C1 segment of cervical spinal cord (tissue), 14 donors: ENCODE results near the gene NUP160.
"Not testable (repeated sequence)": the region's sequence is repeated elsewhere in the genome, so short reads cannot be mapped to it uniquely, and the experiment has no call there.

Experiments
- DNase-seq, 14 donors: peaks; one replicate each; lab custom pipeline; 2025; lab: John Stamatoyannopoulos, UW

NUP160 gene

DNA sequence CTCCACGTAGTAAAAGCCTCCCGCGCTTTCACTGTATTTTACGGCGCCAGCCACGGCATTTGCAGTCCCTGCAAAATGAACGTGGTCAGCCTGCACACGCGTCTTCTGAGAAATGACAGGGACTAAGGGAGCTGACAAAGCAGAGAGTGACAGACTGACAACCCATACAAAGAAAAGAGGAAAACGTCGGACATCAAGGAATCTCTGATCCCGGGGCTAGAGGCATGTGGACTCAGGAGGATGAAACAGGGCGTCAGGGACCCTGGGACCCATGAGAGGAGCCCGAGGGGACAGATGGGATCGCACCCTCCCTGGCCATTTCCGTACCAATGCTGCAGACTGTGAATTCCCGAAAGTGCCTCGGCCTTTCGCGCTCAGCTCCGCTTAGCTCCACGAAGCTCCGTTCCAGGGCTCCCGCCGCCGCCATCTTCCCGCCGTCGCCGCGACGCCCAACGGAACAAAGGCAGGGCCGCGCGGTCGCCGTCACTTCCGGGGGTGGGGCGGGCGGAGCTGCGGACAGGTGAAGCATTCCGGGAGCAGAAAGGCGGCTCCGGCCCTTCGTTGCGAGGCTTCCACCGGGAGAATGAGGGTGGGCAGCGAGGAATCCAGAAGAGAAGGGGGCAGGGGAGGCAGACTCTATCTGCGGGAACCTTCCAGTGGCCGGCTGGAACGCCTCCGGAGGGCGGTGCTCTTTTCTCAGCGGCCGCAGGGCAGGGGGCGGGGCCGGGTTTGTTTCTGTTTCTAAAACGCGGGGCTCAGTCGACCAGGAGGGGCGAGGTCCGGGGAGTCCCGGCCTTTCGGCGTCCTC is at the start of gene NUP160:
Gene NUP160 (minus strand): TSS at position 459 of the 808 bp plus-strand sequence. CDS start 32 bp downstream, at position 427.
- peak; percentile 12 to 89 (median 78) for DNase-seq

DNA sequence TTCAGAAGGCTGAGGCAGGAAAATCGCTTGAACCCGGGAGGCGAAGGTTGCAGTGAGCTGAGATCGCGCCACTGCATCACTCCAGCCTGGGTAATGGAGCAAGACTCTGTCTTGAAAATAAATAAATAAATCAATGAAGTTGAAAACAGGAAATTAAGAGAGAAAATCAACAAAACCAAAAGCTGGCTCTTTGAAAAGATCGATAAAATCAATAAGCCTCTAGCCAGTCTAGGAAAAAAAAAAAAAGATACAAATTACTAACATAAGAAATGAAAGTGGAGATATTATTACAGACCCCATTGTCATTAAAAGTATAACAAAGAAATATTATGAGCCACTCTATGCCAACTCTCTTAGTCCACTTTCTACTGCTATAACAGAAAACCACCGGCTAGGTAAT is 48.0 kb upstream of the NUP160 start:
- no peak for DNase-seq

DNA sequence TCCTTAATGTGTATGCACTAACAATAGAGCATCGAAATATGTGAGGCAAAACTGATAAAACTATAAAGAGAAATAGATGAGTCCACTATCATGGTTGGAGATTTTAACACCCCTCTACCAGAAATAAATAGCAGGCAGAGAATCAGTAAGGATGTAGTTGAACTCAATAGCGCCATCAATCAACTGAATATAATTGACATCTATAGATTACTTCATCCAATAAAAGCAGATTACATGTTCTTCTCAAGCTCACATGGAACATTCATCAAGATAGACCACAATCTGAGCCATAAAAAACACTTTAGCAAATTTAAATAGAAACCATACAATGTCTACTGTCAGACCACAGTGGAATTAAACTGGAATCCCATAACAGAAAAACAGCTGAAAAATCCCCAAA is 46.9 kb upstream of the NUP160 start:
- DNase-seq, result no peak

DNA sequence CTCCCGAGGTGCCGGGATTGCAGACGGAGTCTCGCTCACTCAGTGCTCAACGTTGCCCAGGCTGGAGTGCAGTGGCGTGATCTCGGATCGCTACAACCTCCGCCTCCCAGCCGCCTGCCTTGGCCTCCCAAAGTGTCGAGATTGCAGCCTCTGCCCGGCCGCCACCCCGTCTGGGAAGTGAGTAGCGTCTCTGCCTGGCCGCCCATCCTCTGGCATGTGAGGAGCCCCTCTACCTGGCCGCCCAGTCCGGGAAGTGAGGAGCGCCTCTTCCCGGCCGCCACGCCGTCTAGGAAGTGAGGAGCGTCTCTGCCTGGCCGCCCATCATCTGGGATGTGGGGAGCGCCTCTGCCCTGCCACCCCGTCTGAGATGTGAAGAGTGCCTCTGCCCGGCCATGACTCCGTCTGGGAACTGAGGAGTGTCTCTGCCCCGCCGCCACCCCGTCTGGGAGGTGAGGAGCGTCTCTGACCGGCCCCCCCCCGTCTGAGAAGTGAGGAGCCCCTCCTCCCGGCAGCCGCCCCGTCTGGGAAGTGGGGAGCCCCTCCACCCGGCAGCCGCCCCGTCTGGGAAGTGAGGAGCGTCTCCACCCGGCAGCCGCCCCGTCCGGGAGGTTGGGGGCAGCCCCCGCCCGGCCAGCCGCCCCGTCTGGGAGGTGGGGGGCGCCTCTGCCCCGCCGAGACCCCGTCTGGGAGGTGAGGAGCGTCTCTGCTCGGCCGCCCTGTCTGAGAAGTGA is 44.6 kb upstream of the NUP160 start:
- DNase-seq, result not testable (repeated sequence)

- DNase-seq, result no peak
Measured at GRCh38 chr11:47891886-47892285, 43.7 kb upstream of the NUP160 start.

- DNase-seq, result no peak
Measured at GRCh38 chr11:47889714-47890441, 41.7 kb upstream of the NUP160 start.

GRCh38 chr11:47887910-47888569 is 39.9 kb upstream of the NUP160 start:
- DNase-seq, result no peak

- DNase-seq, result no peak
Measured at GRCh38 chr11:47886096-47886495, 37.9 kb upstream of the NUP160 start.

DNA sequence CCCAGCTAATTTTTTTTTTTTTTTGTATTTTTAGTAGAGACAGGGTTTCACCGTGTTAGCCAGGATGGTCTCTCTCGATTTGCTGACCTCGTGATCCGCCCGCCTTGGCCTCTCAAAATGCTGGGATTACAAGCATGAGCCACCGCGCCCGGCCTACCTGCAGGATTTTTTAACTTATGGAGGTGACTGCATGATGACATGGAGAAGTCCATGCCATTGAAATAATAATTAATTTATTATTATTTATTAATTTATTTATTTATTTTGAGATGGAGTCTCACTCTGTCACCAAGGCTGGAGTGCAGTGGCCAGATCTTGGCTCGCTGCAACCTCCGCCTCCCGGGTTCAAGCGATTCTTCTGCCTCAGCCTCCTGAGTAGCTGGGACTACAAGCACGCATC is 34.3 kb upstream of the NUP160 start:
- not testable (repeated sequence) for DNase-seq

DNA sequence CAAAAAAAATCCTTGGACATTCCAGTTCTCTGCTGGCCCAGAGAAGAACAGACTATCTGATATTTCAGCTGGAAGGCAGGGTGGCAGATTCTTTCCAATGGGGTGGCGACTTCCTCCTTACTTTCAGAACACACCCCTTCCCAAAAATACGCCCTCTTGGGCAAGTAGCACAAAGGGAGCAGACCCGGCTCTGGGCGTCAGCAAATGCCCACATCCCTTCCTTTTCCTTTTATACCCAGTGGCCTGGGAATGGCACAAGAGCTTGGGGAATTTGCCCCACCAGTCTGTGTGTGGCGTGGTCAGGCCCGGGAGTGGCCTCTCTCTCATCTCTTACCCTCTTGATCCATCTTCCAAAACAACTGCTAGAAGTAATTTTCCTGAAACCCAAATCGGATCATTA is 33.0 kb upstream of the NUP160 start:
- no peak for DNase-seq

DNA sequence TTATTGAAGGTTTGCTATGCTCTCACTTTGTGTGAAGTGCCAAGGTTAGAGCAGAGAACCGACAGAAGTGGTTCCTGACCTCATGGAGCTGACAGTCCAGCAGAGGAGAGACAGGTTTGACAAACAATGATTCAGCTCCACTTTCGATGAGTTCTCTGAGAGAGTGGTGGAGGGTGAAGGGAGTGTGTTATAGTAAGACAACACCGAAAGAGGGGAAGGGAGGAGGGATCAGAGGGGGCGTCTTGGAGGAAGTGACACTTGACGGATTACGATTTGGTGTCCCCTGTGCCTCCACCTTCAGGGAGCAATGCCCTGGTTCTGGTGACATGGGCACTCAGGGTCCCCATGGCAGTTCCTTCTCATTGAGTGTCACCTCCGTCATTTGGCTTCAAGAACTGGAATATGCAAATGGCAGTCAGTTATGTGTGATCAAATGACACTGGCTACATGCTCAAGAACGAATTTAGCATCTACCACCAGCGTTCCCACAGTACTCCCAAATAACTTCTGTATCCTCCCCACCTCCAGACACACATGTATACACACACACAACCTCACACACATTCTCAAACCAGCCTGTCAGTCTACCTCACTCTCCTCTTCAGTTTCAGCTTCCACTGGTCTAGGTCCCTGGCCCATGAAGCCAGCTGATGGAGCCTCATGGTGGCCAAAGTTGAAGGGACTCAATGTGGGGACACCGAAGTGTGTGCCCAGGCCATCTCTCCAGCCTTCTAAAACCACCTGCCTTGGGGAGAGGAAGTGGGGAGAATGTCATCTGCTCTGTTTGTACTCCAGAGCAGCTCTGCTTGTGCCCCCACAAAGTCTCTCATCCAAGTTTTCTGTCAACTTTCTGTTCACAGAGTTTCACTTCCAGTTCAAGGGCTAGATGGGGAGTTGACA is 31.4 kb upstream of the NUP160 start:
- no peak for DNase-seq

DNA sequence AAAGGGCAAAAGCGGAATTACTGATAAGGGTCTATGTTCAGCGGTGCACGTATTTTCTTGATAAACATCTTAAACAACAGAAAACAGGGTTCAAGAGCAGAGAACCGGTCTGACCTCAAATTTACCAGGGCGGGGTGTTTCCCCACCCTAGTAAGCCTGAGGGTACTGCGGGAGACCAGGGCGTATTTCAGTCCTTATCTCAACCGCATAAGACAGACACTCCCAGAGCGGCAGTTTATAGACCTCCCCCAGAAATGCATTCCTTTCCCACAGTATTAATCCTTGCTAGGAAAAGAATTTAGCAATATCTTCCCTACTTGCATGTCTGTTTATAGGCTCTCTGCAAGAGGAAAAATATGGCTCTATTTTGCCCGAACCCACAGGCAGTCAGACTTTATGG is 27.7 kb upstream of the NUP160 start:
- not testable (repeated sequence) for DNase-seq

- no peak for DNase-seq
Measured at GRCh38 chr11:47870404-47870803, 22.3 kb upstream of the NUP160 start.

DNA sequence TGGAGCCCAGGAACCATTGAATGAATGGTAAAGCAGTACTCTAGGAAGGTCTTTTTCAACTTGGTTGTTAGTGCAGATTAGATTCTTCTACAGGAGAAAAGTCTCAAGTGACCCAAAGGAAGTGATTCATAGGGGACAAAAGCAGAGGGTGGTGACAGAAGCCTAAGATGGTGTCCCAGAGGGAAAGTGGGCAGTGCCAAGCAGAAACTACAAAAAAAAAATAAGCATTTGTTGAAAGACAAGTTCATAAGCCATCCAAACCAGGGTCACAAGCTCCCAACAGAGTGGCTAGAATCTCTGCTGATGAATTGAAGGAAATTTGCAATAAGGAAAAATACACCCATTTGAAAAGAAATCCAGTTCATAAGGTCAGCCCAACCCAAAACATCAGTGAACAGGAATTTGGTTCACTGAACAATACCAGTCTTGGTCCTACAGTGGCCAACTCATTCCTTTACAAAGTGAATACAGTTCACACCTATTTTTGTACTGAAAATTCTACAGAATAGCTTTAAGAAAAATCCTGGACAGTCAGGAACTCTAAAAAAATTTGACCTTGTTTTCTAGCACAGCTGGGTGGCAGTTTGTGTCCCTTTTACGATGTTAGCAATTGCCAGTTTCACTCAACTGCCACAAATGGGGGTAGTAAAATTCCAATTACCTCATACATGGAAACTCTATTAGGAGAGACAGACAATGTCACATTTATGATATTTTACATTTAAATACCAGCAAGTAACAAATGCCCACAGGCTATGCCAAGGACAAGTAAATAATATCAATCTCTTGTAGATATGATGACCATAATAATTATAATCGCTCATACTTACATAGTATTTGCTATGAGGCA is 21.6 kb upstream of the NUP160 start:
- DNase-seq, result no peak

GRCh38 chr11:47867823-47868222 is 19.7 kb upstream of the NUP160 start:
- no peak for DNase-seq

DNA sequence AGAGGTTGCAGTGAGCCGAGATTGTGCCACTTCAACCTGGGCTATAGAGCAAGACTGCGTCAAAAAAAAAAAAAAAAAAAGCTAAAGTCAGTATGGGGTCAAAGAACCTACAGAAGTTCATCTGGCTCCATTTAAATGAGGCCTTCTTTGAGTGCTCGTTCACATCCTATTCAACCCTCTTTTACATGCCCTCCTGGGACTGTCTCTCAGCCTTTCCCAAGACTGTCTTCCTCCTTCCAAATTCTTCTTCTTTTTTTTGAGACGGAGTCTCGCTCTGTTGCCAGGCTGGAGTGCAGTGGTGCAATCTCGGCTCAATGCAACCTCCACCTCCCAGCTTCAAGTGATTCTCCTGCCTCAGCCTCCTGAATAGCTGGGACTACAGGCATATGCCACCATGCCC is 18.7 kb upstream of the NUP160 start:
- DNase-seq, result not testable (repeated sequence)

DNA sequence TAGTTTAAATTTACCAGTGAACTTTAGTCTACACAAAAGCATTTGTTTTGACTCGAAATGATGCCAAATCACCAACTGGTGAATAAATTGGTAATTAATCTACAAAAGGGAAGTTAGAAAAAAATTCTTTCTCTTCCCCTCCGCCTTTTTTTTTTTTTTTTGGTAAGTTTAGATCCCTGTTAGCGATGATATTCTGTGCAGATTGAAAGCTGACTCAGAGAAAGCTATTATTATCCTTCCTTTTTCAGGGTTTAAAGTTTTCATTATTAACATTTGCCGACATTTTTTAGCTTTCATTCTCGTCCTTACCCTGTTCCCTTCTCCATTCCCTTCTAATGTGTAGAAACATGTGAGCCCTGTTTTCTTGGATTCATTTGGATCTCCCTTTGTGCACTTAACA is 16.8 kb upstream of the NUP160 start:
- DNase-seq, result no peak

DNA sequence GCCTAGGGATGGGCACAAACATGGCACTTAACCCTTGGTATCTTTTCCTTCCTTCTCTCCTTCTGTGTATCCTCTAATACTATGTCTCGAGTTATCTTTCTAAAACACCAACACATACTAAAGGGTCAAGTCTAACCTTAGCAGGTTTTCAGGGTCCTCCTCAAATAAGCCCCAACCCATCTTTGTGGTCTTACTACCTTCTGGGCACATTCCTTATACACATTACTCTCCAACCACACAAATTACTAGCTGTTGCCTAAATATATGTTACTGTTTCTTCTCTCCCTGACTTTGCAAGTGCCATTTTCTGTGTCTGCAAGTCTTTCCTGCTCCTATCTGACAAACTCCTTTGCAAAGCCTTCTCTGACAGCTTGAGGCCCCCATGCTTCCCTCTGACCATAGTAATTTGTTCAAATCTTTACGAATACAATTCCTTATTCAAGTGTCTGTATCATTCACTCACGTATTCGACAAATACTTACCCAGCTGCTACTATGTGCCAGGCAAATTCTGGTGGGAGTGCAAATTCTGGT is 15.8 kb upstream of the NUP160 start:
- DNase-seq, result no peak

GRCh38 chr11:47863189-47863897 is 15.2 kb upstream of the NUP160 start:
- no peak for DNase-seq
